NB4 (cell line): Measurements from ENCODE around the gene ADARB2.

Source experiments
- CTCF ChIP-seq: IDR thresholded peaks from one replicate; pipeline ENCODE4 v1.5.1; 2012; ENCODE audit warnings: low read depth, low read length
- MYC ChIP-seq: IDR thresholded peaks from 2 replicates; pipeline ENCODE4 v1.6.1; 2011; ENCODE audit warnings: low read depth, low read length
- POLR2A ChIP-seq: IDR thresholded peaks from 2 replicates; pipeline ENCODE4 v1.6.1; 2011; ENCODE audit warnings: mild to moderate bottlenecking; ENCODE audit not compliant: insufficient read length; ENCODE audit errors: extremely low read depth
- TF ChIP-seq, protein P1 (sequence below): IDR thresholded peaks from 2 replicates; pipeline ENCODE4 v1.6.1; 2011; ENCODE audit warnings: low read depth, low read length

GRCh38 chr10:1422275-1422674 is 315.1 kb downstream of the ADARB2 start:
- no peak for TF ChIP-seq POLR2A
- TF ChIP-seq CTCF = no peak
- TF ChIP-seq, protein P1, sequence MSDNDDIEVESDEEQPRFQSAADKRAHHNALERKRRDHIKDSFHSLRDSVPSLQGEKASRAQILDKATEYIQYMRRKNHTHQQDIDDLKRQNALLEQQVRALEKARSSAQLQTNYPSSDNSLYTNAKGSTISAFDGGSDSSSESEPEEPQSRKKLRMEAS = no peak
- no peak for TF ChIP-seq MYC
